Ishikawa (cell line): ENCODE measurements around the gene TNNC1.

Experiments
- RAD21 ChIP-seq: IDR thresholded peaks from 2 replicates; pipeline ENCODE4 v1.6.1; 2012; ENCODE audit warnings: low read depth
- USF1 ChIP-seq: IDR thresholded peaks from 2 replicates; pipeline ENCODE4 v1.6.1; 2012

DNA sequence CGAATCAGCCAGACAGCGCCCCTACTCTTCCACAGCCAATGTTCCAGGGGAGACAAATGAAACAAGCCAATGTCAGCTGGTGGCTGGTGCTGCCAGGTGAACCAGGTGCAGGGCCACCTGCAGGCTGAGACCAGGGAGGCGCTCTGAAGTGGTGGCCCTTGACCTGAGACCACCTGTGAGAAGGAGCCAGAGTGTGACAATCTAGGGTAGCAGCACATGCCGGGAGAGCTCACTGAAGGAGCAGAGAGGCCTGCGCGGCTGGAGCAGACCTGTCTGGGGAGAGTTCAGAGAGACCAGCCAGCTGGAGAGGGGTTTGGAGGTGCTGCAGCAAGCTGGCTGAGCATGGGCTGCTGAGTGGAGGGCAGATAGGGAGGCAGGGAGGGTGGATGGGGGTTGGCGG lies 40.6 kb upstream of the TNNC1 start:
- no peak for TF ChIP-seq USF1
- no peak for TF ChIP-seq RAD21
